ENCODE measurements around the gene ADAMTS14. TPM values are rescaled to one million over a fixed set of nuclear protein-coding genes. Genes with fewer than 3 reads are reported as not detected.

ADAMTS14 gene
- polyA plus RNA-seq, 1 donor, result 1.1 TPM

DNA sequence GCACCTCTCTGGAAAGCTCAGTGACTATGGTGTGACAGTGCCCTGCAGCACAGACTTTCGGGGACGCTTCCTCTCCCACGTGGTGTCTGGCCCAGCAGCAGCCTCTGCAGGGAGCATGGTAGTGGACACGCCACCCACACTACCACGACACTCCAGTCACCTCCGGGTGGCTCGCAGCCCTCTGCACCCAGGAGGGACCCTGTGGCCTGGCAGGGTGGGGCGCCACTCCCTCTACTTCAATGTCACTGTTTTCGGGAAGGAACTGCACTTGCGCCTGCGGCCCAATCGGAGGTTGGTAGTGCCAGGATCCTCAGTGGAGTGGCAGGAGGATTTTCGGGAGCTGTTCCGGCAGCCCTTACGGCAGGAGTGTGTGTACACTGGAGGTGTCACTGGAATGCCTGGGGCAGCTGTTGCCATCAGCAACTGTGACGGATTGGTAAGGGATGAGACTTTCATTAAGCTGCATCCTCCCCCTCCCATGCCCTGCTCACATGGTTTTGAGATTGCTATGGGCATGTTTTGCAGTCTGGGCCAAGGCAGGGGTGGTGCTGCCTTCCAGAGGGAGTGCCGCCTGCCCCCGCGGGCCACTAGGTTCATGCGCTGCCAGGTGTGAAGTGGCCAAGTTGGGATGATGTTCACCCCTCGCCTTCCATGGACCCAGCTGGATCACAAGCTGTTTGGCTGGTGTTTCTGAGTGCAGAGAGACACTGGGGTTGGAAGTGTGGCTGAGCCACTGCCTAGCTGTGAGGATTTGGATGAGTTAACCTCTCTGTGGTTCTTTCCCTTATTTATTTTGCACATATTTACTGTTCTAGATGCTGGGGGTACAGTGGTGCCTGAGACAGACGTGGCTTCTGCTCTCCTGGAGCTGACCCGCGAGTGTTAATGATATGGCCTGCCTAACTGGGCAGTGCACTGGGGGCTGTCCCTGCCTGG is 2.5 kb downstream of the ADAMTS14 start:
- no peak for DNase-seq

DNA sequence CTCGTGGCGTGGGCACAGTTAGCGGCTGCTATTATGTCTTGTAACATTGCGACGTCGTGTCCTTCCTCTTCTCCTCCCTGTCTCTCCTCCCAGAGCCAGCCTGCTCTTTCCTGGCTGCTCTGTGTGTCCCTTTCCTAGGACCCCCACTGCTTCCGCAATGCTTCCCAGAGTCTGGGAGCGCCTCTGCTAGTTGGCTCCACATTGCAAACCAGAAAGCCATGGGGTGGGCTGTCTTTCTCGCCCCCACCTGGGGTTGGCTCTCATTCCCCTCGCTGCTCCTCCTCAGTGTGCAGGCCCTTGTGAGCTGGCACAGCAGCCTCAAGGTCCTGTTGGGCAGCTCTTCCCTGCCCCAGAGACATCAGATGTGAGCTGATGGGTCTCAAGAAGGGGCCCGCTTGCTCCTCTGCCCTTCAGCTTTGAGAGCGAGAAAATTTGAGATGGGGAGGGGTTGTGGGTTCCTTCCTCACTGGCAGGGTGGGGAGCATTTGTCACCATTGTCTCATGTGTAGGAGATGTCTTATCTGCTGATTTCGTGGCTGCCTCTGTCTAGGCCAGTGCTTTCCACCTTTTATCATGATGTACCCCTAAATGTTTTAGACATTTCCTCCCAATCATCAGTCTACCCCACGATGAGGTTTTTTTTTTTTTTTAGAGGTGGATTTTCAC is 3.3 kb downstream of the ADAMTS14 start:
- no peak for DNase-seq

DNA sequence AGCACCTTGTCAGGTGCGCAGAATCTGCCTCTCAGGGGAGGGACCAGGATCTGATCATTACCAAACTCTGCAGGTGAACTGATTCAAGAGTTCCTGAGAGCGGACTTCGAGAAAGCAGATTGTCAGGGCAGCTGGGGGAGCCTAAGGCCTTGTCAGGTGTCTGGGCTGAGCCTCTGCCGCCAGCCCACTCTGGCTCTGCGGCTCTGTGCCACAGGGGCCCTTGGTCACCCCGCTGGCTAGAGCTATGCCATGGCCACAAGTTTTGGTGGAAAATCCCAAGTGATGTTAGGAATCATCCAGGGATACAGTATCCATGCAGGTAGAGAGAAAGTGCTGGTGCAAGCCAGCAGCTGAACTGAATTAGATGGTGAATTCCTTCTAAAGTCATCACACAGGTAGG is 4.2 kb downstream of the ADAMTS14 start:
- DNase-seq, result no peak

DNA sequence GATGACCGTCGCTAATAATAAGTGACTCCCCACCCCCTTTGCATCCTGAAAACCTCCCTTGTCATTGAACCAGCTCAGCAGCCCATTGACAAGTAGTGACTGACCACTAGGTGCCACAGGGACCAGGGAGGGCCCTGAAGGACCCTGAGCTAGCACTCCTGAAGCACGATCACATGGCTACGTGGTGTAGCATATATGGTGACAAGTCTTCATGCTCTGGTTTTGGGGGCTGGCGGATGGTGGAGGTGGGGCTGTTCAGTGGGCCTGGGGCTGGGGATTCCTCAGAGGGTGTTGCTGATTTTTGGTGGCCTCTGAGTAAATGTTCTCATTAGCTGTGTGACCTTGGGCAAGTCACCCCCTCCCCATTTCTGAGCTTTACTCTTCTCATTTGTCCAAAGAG is 4.7 kb downstream of the ADAMTS14 start:
- DNase-seq, result no peak

GRCh38 chr10:70677620-70678249 is 5.4 kb downstream of the ADAMTS14 start:
- no peak for DNase-seq

DNA sequence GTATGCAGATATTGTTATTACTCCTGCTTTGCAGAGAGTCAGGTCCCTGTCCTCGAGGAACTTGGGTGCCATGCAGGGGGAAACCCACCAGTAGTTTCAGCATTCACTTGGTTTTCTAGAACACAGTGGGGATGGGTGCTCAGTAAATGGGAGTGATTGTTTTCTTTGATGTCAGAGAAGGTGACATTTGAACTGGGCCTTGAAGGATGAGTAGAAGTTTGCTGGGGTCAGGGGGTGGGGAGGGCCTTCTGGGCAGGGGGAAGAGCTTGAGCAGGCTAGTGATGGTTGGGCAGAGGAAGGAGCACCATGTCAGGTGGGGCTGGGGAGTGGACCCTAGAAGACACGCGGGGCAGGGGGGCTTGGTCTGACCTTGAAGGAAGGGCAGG is 5.9 kb downstream of the ADAMTS14 start:
- no peak for DNase-seq

- no peak for DNase-seq
These were observed 6.6 kb downstream of the ADAMTS14 start for GRCh38 chr10:70678757-70679489.

GRCh38 chr10:70679498-70679897 is 7.2 kb downstream of the ADAMTS14 start:
- no peak for DNase-seq

- DNase-seq, result no peak
These were observed 8.8 kb downstream of the ADAMTS14 start for GRCh38 chr10:70680899-70681730.

DNA sequence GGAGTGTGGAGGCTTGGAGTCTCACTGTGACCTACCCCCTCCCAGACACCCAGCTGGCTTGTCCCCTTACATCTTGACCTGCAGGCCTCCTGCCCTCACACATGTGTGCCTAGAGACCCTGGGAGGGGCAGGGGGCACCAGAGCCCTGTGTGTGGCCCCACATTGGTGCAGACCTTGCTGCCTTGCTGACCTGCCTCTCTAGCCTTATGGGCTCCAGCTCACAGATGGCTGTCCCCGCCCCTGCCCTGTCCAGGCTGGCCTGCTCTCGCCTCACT is 9.4 kb downstream of the ADAMTS14 start:
- no peak for DNase-seq

DNA sequence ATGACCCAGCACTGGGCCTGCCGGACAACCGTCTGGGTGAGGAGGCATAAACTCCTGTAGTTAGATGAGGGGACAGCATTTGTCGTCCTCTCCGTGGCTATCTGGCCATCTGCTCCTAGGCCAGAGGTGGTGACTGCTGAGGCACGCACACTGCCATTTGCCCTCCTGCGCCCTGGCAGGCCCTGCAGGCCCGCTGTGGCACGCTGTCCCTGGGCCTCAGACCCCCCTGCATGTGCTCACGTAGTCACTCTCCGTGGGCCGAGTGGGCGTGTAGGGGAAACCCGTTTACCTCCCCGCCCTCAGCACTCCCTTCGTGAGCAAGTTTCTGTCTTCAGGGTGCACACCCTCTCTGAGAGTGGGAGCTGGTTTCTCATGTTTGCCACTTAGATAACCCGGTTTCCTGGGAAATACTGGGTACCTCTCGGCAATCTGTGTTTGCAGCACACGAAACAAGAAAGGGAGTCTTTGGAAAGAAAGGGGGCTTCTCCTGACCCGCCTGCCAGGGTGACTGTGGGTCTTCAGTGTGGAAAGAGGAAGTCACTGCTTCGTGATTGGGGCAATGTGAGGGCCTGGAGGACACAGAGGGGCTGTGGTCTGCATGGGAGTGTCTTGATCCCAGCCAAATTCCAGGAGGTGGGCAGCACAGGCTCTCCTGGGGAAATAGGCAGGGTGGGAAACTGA is 10.8 kb downstream of the ADAMTS14 start:
- DNase-seq, result no peak

DNA sequence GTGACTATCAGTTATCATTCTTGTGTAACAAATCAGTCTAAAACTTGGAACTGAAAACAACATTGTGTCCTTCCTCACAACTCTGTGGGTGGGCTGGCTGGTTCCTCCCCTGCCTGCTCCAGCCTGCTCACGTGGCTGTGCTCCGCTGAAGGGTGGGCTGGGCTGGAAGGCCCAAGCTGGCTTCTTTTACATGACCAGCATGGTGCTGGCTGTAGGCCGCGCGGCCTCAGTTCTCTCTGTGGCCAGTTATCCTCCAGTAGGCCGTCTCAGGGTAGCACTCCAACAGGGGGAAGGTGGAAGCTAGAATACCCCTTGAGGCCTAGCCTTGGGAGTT is 11.3 kb downstream of the ADAMTS14 start:
- DNase-seq, result no peak

GRCh38 chr10:70683940-70684339 is 11.6 kb downstream of the ADAMTS14 start:
- DNase-seq, result no peak

DNA sequence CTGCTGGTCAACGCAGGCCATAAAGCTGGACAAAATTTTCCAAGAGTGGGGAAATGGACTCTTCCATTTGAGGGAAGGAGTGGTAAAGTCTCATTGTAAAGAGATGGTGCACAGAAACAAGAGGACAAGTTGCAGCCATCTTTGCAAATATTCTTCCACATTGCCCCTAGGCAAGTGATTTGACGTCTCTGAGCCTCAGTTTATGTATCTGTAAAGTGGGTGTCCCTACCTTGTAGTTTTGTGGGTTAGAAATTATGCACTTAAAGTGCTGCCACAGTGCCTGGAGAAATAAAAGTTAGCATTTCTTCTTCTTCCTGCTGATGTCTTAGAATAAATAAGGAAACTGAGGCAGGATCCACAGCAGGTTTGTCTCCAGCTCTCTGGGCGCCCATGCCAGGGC is 12.1 kb downstream of the ADAMTS14 start:
- DNase-seq, result no peak

DNA sequence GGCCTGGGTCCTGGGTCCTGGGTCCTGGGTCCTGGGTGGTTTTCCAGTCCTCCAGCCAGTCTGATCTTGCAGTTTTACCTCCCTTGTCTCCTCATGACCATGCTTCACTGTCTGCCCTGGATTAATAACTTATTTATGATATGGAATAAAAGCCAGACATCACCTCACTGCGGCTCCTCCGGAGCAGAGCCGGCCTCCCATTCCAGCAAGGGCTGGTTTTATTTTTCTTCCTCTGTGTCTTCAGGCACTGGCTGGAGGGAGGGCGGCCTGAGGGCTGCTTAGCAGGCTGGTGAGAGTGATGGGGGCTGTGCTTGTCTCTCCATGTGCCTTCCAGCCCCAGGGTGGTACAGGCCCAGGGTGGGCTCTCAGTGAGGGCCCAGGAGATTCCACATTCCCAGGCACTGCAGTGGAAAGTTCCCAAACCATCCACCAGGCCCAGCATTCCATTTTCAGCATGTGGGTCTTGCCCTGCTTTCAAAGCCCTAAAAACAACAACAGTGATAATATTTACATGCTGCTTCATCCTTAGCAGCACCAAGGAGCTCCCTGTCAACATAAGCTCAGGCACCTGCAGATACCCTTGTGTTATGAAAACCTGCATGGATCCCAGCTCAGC is 12.6 kb downstream of the ADAMTS14 start:
- no peak for DNase-seq

DNA sequence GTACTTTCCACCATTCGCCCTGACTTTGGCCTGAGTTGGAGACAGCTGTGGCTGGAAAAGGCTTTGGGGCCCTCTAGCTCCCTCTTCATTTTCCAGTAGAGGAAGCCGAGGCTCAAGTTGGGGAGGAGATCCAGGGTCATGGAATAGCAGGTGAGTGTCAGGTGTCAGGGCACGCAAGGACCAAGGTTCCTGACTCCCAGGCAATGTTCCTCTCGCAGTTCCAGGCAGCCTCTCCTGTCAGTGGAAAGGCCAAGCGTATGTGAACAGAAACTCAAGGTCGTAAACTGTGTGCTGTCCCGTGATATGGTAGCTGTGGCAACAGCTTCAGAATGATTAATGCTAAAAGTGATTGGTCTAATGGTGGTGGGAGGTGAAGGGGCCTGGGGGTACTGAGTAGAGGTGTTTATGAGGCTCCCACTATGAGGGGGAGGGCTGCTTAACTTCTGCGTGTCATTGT is 13.2 kb downstream of the ADAMTS14 start:
- no peak for DNase-seq

GRCh38 chr10:70688828-70689227 is 16.5 kb downstream of the ADAMTS14 start:
- DNase-seq, result no peak

DNA sequence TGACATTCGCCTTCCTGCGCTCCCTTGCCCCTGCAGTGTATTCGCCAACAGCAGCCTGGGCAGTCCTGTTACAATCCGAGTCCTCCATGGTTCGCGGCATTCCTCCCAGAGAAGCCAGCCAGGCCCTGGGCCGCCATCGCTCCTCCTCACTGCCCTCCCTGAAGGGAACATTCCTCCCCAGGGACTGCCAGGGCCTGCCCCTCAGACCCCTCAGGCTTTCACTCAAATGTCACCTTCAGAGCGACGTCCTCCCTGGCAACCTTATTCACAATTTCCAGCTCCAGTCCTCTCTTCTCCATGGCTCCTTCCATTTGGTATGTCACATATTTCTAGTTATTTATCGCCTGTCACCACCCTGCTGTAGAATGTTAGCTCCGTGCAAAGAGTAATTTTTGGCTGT is 17.4 kb downstream of the ADAMTS14 start:
- DNase-seq, result no peak

DNA sequence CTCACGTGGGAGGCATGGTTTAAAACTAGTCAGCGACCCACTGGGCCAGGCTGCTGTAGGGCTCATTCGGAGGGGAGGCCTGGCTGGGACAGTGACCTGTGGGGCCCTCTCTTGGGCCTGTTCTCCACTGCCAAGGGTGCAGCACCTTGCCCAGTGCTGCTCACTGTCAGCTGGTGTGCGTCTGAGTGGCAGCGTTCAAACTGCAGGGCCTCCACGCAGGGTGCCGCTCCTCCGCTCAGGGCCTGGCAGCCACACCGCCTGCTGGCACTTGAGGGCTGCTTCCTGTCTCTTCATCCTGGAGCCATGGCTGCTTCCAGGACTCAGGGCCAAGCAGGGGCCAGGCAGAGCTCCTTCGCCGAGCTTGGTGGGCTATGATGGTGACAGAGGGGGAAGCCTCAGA is 18.3 kb downstream of the ADAMTS14 start:
- no peak for DNase-seq

DNA sequence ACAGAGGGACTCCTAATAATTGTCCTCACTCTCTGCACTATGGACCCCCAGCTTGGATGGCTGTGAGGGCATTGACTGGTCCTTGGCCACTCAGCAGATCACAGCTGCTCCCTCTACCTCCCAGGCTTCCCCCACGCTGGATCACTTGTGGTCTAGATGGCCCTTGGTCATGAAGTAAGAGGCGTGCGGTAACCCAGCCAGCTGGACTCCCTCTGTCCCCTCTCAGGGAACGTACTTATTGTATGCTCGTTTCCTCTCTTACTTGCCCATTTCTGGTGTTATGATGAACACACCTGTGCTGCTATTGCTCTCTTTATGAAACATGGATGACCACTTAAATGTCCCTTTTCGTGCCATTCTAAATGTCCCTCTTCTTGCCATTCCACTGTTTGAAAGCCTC is 19.3 kb downstream of the ADAMTS14 start:
- DNase-seq, result no peak
